ENCODE measurements around the gene TSPYL1.

DNA sequence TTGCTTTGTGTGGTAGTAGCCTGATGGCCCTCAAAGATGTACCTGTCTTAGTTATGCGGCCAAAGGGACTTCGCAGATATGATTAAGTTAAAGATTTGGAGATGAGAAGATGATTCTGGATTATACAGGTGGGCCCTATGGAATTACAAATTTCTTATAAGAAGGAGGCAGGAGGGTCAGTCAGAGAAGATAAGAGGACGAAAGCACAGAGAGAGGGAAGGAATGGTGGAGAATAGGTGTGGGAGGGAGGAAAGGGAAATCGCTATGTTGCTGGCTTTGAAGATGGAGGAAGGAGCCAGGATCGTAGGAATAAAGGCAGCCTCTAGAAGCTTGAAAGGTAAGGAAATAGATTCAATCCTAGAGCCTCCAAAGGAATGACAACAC is 1.2 kb upstream of the TSPYL1 start:
- TF ChIP-seq CTCF (conservative IDR thresholded peaks at IDR 0.05; ENCODE audit: low read depth, low read length) (no peak), EZH2phosphoT487 (IDR thresholded peaks at IDR 0.05; ENCODE audit: borderline replicate concordance, low read length) (no peak), EZH2 (IDR thresholded peaks at IDR 0.05; ENCODE audit: low read length, unreplicated experiment) (no peak)

Measured in PC-3 (cell line).